Cardiac fibroblast (primary cell): Measurements from ENCODE around the gene TMED4.

Source experiments
- DNase-seq, 2 donors: peaks; one replicate each; pipeline versions ENCODE4 v3.0.0 to v3.0.0-alpha.2; 2010; ENCODE audit warnings: low read depth in 2 of 2
- H3K4me3 ChIP-seq, 2 donors: replicated peaks in 1 of 2; 1 replicate in 1 of 2; 2 replicates in 1 of 2; pipeline ENCODE4 v1.5.1; 2011; ENCODE audit warnings: low read depth in 2 of 2, low read length in 2 of 2, mild to moderate bottlenecking in 2 of 2, moderate library complexity in 1 of 2
- CTCF ChIP-seq: IDR thresholded peaks from one replicate; pipeline ENCODE4 v1.5.1; 2011; ENCODE audit warnings: low read depth, mild to moderate bottlenecking, low read length, inconsistent platforms

TMED4 gene

GRCh38 chr7:44575054-44575453 lies 7.0 kb downstream of the TMED4 start:
- TF ChIP-seq CTCF, result no peak
- DNase-seq, result no peak
- H3K4me3 ChIP-seq, result no peak overlapping the region

GRCh38 chr7:44574287-44574872 lies 7.7 kb downstream of the TMED4 start:
- no peak for DNase-seq
- H3K4me3 ChIP-seq, result peak overlapping the region; percentile 87 to 96
- TF ChIP-seq CTCF, result no peak

- peak within 1 kb of the TSS; percentile 87 to 96 for H3K4me3 ChIP-seq
- peak; percentile 94 to 95 for DNase-seq
- no peak for TF ChIP-seq CTCF
Measured at GRCh38 chr7:44573464-44574286, 8.4 kb downstream of the TMED4 start, which contains the start of gene DDX56. Gene DDX56, minus strand, starts transcription at chr7:44573908. Its CDS starts 13 bp downstream, at chr7:44573895.

DNA sequence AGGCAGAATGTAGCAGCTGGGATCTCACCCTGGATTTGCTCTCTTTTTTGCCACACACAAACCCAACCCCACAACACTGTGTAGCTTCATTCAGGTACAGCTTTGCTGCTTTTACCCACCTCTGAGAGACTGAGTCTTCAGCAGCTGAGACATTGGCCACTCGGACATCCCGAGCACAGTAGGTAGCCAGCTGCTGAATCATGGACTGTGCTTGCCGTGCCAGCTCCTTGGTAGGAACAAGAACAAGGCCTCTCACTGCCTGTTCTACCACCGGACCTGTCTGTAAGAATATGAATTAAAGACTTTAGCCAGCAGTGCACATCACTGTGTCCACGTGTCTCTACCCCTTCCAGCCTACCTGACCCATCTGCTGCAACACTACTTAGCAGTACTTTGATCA lies 9.3 kb downstream of the TMED4 start:
- H3K4me3 ChIP-seq, result peak overlapping the region; percentile 87 to 96
- no peak for TF ChIP-seq CTCF
- DNase-seq, result peak in 1 of 2 donors; percentile 17

- no peak overlapping the region for H3K4me3 ChIP-seq
- TF ChIP-seq CTCF, result no peak
- no peak for DNase-seq
Measured at GRCh38 chr7:44569959-44570358, 12.1 kb downstream of the TMED4 start.

DNA sequence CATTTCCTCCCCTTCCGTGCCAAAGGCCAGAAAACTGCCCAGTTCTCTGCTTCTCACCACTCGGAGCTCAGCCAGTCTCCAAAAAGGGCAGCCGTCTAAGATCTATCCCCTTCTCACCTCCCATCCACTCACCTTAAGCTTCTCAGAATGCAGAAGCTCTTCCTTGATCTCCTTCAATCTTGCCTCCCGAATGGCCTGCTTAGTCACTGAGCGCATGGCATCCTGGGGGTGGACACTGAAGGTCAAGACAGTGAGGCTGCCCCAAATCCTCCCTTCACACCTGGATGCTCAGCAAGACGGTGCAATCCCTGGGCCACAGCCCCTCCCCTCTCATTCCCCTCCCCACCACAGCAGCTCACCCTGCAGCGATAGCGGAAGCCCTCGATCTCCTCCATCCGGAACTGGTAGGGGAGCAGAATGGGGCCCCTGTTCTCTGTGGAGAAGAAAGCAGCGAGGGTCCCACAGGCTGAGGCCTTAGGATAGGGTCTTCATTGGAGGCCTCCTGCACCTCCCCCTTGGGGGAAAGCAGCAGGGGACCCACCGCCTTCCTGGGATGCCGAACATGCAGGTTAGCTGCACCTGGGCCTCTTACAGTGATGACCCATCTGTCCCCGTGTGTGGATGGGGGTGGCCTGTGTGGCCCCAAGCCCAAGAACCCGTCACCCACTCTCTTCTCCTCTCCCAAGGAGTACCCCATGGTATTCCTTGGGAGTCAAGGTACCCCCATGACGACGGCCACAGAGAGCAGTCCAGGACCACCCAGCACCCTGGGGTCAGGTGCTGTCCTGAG lies 13.1 kb downstream of the TMED4 start:
- TF ChIP-seq CTCF, result no peak
- DNase-seq, result no peak
- H3K4me3 ChIP-seq, result no peak overlapping the region
